ENCODE results near the gene ZNF385D.

ZNF385D gene

GRCh38 chr3:21750831-21751391, at the start of gene ZNF385D:
TSS of gene ZNF385D (minus strand) at chr3:21751210. CDS start at chr3:21750916, 294 bp downstream.
- in situ Hi-C loops (cut with HindIII; ENCODE audit: low sequenced_read_pairs), result no loop called here

- in situ Hi-C loops (cut with HindIII; ENCODE audit: low sequenced_read_pairs), result no loop called here
Measured at GRCh38 chr3:21798356-21799088, 47.5 kb upstream of the ZNF385D start.

GRCh38 chr3:21795921-21796320, 44.9 kb upstream of the ZNF385D start:
- in situ Hi-C loops (cut with HindIII; ENCODE audit: low sequenced_read_pairs), result no loop called here

- in situ Hi-C loops (cut with HindIII; ENCODE audit: low sequenced_read_pairs), result no loop called here
Measured at GRCh38 chr3:21795152-21795837, 44.3 kb upstream of the ZNF385D start.

GRCh38 chr3:21794291-21794690, 43.3 kb upstream of the ZNF385D start:
- in situ Hi-C loops (cut with HindIII; ENCODE audit: low sequenced_read_pairs), result no loop called here

GRCh38 chr3:21792176-21792575, 41.2 kb upstream of the ZNF385D start:
- in situ Hi-C loops (cut with HindIII; ENCODE audit: low sequenced_read_pairs), result no loop called here

GRCh38 chr3:21791356-21791755, 40.3 kb upstream of the ZNF385D start:
- in situ Hi-C loops (cut with HindIII; ENCODE audit: low sequenced_read_pairs), result no loop called here

- in situ Hi-C loops (cut with HindIII; ENCODE audit: low sequenced_read_pairs), result no loop called here
Measured at GRCh38 chr3:21790466-21790865, 39.5 kb upstream of the ZNF385D start.

- in situ Hi-C loops (cut with HindIII; ENCODE audit: low sequenced_read_pairs), result no loop called here
Measured at GRCh38 chr3:21789730-21790129, 38.7 kb upstream of the ZNF385D start.

- in situ Hi-C loops (cut with HindIII; ENCODE audit: low sequenced_read_pairs), result no loop called here
Measured at GRCh38 chr3:21786438-21786797, 35.4 kb upstream of the ZNF385D start.

GRCh38 chr3:21785765-21786437, 34.9 kb upstream of the ZNF385D start:
- in situ Hi-C loops (cut with HindIII; ENCODE audit: low sequenced_read_pairs), result no loop called here

GRCh38 chr3:21783839-21784238, 32.8 kb upstream of the ZNF385D start:
- in situ Hi-C loops (cut with HindIII; ENCODE audit: low sequenced_read_pairs), result no loop called here

GRCh38 chr3:21781355-21781754, 30.3 kb upstream of the ZNF385D start:
- in situ Hi-C loops (cut with HindIII; ENCODE audit: low sequenced_read_pairs), result no loop called here

GRCh38 chr3:21779909-21780308, 28.9 kb upstream of the ZNF385D start:
- in situ Hi-C loops (cut with HindIII; ENCODE audit: low sequenced_read_pairs), result no loop called here

- in situ Hi-C loops (cut with HindIII; ENCODE audit: low sequenced_read_pairs), result no loop called here
Measured at GRCh38 chr3:21778715-21779114, 27.7 kb upstream of the ZNF385D start.

GRCh38 chr3:21777821-21778220, 26.8 kb upstream of the ZNF385D start:
- in situ Hi-C loops (cut with HindIII; ENCODE audit: low sequenced_read_pairs), result no loop called here

- in situ Hi-C loops (cut with HindIII; ENCODE audit: low sequenced_read_pairs), result no loop called here
Measured at GRCh38 chr3:21766002-21766401, 15.0 kb upstream of the ZNF385D start.

- in situ Hi-C loops (cut with HindIII; ENCODE audit: low sequenced_read_pairs), result no loop called here
Measured at GRCh38 chr3:21755896-21756295, 4.9 kb upstream of the ZNF385D start.

- in situ Hi-C loops (cut with HindIII; ENCODE audit: low sequenced_read_pairs), result no loop called here
Measured at GRCh38 chr3:21754839-21755238, 3.8 kb upstream of the ZNF385D start.

GRCh38 chr3:21752749-21753347, 1.8 kb upstream of the ZNF385D start:
- in situ Hi-C loops (cut with HindIII; ENCODE audit: low sequenced_read_pairs), result no loop called here

GRCh38 chr3:21751886-21752285, 876 bp upstream of the ZNF385D start:
- in situ Hi-C loops (cut with HindIII; ENCODE audit: low sequenced_read_pairs), result no loop called here
